GM18868 (cell line): Measurements from ENCODE around the gene LIN37.
"Not testable (repeated sequence)": the region's sequence is repeated elsewhere in the genome, so short reads cannot be mapped to it uniquely, and the experiment has no call there.

Source experiments
- ATAC-seq: cut with Tn5 transposase; IDR thresholded peaks from one replicate; pipeline ENCODE4 v1.9.1; 2021; ENCODE audit warnings: mild to moderate bottlenecking, moderate library complexity; ENCODE audit not compliant: unreplicated experiment

LIN37 gene

GRCh38 chr19:35787227-35787799, 38.9 kb downstream of the LIN37 start:
- no peak for ATAC-seq

GRCh38 chr19:35788205-35788960, 40.0 kb downstream of the LIN37 start:
- ATAC-seq: no peak

GRCh38 chr19:35789195-35789977, 41.0 kb downstream of the LIN37 start:
- ATAC-seq: no peak

GRCh38 chr19:35789978-35790944, 41.9 kb downstream of the LIN37 start:
- no peak for ATAC-seq

GRCh38 chr19:35790981-35791813, 42.8 kb downstream of the LIN37 start:
- no peak for ATAC-seq

- ATAC-seq: no peak
Measured at GRCh38 chr19:35791814-35792279, 43.5 kb downstream of the LIN37 start.

- no peak for ATAC-seq
Measured at GRCh38 chr19:35792312-35792711, 43.9 kb downstream of the LIN37 start.

- no peak for ATAC-seq
Measured at GRCh38 chr19:35792888-35793287, 44.5 kb downstream of the LIN37 start.

- no peak for ATAC-seq
Measured at GRCh38 chr19:35793381-35794165, 45.2 kb downstream of the LIN37 start.

- ATAC-seq: not testable (repeated sequence)
Measured at GRCh38 chr19:35795564-35795963, 47.2 kb downstream of the LIN37 start.

GRCh38 chr19:35796645-35797542, 48.5 kb downstream of the LIN37 start:
- no peak for ATAC-seq

- ATAC-seq: no peak
Measured at GRCh38 chr19:35797663-35798062, 49.3 kb downstream of the LIN37 start.

- no peak for ATAC-seq
Measured at GRCh38 chr19:35801828-35802227, 53.5 kb downstream of the LIN37 start.
